Measurements from ENCODE around the gene RPL18A.
"Not testable (repeated sequence)": the region's sequence is repeated elsewhere in the genome, so short reads cannot be mapped to it uniquely, and the experiment has no call there.

The RPL18A gene

DNA sequence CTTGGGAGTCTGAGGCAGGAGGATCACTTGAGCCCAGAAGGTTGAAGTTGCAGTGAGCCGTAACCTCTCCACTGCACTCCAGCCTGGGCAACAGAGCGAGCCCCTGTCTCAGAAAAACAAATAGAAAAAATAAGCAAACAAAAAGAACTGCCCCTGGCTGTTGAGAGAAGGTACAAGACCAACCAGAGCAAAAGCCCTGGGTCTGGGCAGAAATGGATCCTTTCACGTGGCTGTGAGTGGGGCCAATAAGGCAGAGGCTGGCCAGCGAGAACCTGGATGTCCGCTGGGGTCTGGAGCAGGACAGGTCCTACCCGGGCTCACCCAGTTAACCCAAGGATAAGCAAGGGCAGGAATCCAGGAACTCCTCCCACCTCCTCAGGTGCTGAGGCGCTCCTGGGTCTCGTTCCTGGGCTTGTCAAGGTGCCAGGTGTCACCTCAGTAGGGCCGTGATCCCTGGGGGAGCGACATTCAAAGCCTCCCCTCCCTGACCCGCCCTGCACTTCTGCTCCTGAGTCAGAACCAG is 7.3 kb downstream of the RPL18A start:
- no peak for DNase-seq (ENCODE audit: low spot score)

- DNase-seq (ENCODE audit: low spot score), result no peak
Observed at GRCh38 chr19:17868669-17869068, 9.0 kb downstream of the RPL18A start.

GRCh38 chr19:17869114-17869608 is 9.5 kb downstream of the RPL18A start:
- DNase-seq (ENCODE audit: low spot score), result no peak

GRCh38 chr19:17871032-17871877 is 11.5 kb downstream of the RPL18A start:
- DNase-seq (ENCODE audit: low spot score), result no peak

- no peak for DNase-seq (ENCODE audit: low spot score)
Observed at GRCh38 chr19:17871878-17872250, 12.2 kb downstream of the RPL18A start, which contains the start of gene SLC5A5. TSS of gene SLC5A5 (plus strand) at chr19:17871945. CDS start at chr19:17872320, 375 bp downstream.

DNA sequence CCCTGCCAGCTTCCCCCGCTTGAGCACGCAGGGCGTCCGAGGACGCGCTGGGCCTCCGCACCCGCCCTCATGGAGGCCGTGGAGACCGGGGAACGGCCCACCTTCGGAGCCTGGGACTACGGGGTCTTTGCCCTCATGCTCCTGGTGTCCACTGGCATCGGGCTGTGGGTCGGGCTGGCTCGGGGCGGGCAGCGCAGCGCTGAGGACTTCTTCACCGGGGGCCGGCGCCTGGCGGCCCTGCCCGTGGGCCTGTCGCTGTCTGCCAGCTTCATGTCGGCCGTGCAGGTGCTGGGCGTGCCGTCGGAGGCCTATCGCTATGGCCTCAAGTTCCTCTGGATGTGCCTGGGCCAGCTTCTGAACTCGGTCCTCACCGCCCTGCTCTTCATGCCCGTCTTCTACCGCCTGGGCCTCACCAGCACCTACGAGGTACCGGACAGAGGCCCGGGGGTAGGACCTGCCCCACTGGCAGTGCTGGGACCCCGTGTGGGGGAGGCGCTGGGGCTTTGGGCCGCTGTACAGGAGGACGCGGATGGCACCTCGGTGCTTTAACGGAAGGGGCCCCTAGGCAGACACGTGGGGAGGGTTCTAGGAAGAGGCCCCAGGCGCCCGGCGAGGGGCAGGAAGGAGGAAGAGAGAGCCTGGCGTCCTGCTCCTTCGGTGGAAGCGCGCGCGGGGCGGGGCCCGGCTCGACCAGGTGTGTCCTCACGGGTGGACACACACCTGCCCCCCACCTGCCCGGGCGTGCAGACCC is 12.7 kb downstream of the RPL18A start:
- no peak for DNase-seq (ENCODE audit: low spot score)

DNA sequence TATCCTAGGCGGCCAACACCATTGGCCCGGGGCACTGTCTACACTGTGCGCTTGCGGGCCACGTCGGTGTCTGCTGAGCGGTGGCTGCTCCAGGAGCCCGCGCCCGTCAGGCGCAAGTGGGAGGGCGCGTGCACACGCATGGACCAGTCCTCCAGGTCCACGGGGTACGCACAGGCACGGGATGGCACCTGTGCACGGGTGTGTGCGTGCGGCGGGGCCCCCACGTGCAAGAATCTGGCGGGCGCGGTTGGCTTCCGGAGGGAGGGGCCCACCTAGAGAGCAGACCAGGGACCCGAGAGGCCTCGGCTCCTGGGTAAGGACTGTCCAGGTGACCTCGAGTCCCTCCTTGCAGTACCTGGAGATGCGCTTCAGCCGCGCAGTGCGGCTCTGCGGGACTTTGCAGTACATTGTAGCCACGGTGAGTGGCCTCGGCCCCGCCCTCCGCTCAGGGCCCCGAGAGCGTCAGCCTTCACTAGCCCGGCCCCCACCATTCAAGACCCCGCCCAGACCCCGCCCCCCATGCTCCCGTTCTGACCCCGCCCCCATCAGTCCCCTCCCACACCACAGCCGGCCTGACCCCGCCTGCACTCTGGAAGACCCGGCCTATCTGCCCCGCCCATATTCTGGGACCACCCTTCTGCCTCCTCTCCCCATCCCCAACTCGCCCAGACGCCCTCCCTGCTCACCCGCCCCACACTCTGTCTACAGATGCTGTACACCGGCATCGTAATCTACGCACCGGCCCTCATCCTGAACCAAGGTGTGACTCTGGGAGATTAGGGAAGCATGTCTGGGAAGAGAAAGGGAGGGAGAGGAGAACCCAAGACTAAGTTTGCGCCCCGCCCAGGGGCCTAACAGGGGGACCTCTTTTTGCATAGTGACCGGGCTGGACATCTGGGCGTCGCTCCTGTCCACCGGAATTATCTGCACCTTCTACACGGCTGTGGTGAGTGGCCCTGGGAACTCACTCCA is 14.4 kb downstream of the RPL18A start:
- peak; percentile 69 for DNase-seq (ENCODE audit: low spot score)

DNA sequence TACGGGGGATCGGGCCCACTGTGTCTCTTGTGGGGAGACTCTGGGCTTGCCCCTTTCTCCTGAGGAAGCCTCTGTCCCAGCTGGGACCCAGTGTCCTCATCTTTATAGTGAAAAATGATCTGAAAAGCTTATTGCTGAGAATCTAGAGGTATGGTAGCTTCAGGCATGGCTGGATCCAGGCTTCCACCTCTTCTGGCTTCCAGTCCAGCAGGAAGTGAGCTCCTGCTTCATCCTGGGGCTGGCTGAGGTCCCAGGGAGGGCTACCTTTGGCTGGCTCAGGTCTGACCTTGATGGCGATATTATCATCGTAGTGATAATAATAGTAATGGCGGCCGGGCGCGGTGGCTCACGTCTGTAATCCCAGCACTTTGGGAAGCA is 15.0 kb downstream of the RPL18A start:
- no peak for DNase-seq (ENCODE audit: low spot score)

GRCh38 chr19:17877696-17878095 is 18.0 kb downstream of the RPL18A start:
- DNase-seq (ENCODE audit: low spot score), result no peak

GRCh38 chr19:17879466-17879865 is 19.8 kb downstream of the RPL18A start:
- no peak for DNase-seq (ENCODE audit: low spot score)

- DNase-seq (ENCODE audit: low spot score), result no peak
Observed at GRCh38 chr19:17881701-17882100, 22.0 kb downstream of the RPL18A start.

DNA sequence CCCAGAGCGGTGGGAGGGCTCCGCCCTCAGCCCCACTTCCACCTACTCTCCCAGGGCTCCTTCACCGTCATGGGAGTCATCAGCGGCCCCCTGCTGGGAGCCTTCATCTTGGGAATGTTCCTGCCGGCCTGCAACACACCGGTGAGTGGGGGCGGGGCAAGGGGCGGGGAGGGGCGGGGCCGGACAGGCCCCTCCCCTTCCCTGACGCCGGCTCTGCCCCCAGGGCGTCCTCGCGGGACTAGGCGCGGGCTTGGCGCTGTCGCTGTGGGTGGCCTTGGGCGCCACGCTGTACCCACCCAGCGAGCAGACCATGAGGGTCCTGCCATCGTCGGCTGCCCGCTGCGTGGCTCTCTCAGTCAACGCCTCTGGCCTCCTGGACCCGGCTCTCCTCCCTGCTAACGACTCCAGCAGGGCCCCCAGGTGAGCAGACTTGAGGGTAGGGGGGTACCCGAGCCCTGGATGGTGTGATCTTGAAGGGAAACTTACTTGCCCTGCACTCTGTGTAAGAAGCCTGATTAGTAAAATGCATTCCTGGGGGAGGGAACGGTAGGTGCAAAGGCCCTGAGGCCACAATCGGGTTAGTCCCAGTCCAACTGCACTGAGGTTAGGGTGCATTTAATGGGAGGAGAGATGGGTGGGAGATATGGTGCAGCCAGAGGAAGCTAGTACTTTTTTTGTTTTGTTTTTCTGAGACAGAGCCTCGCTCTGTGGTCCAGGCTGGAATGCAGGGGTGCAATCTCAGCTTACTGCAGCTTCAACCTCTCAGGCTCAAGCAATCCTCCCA is 24.1 kb downstream of the RPL18A start:
- DNase-seq (ENCODE audit: low spot score), result no peak

DNA sequence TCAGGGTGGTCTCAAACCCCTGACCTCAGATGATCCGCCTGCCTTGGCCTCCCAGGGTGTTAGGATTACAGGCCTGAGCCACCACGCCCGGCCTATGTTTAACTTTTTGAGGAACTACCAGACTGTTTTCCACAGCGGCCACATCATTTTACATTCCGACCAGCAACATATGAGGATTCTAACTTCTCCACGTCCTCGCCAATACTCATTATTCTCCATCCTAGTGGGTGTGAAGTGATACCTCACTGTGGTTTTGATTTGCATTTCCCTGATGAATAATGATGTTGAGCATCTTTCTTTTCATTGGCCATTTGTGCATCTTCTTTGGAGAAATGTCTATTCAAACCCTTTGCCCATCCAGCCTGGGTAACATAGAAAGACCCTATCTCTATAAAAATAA is 26.8 kb downstream of the RPL18A start:
- no peak for DNase-seq (ENCODE audit: low spot score)

GRCh38 chr19:17887221-17887620 is 27.5 kb downstream of the RPL18A start:
- DNase-seq (ENCODE audit: low spot score), result not testable (repeated sequence)

DNA sequence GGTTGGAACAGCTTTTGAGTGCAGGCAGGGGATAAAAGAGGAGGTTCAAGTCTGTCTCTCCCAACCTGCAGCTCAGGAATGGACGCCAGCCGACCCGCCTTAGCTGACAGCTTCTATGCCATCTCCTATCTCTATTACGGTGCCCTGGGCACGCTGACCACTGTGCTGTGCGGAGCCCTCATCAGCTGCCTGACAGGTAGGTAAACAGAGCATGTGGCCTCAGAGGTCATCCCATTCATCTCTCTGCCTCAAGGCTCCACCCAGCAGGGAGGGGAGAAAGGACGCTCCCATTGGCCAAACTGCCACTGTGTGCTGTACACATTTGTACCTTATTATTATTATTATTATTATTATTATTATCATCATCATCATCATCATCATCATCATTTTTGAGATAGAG is 28.6 kb downstream of the RPL18A start:
- no peak for DNase-seq (ENCODE audit: low spot score)

DNA sequence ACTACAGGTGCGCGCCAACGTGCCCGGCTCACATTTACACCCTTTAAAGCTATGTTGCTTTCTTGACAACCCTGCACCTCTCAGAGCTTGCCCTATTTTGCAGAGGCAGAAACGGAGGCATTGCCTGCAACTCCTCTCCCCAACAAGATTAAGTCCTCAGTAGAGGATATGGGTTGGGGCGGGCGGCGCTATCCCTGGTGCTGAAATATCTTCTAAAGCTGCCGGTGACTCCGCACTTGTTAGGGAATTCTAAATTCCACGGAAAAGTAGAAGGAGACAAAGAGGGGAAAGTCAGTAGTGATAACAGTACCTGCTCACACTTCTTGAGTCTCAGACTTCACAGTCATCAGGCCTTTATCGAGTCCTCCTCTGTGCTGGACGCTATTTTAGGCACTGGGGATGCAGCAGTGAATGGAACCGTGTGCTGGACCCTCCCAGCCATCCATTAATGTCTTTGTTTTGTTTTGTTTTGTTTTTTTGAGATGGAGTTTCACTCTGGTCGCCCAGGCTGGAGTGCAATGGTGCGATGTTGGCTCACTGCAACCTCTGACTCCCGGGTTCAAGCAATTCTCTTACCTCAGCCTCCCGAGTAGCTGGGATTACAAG is 30.0 kb downstream of the RPL18A start:
- DNase-seq (ENCODE audit: low spot score), result peak; percentile 71

GRCh38 chr19:17893766-17894165 is 34.1 kb downstream of the RPL18A start:
- DNase-seq (ENCODE audit: low spot score), result no peak

- DNase-seq (ENCODE audit: low spot score), result no peak
Observed at GRCh38 chr19:17902701-17903100, 43.0 kb downstream of the RPL18A start.

- no peak for DNase-seq (ENCODE audit: low spot score)
Observed at GRCh38 chr19:17908244-17908643, 48.5 kb downstream of the RPL18A start.

GRCh38 chr19:17909003-17909732 is 49.5 kb downstream of the RPL18A start:
- DNase-seq (ENCODE audit: low spot score), result no peak

Data from COLO829 (cell line).